ENCODE results near the gene ZNF576.
"Not testable (repeated sequence)": the region's sequence is repeated elsewhere in the genome, so short reads cannot be mapped to it uniquely, and the experiment has no call there.

Gene ZNF576

GRCh38 chr19:43599635-43600295 is 3.4 kb downstream of the ZNF576 start:
- no peak for DNase-seq (ENCODE audit: low read depth)

- DNase-seq (ENCODE audit: low read depth) = not testable (repeated sequence)
Measured at GRCh38 chr19:43600326-43600725, 3.9 kb downstream of the ZNF576 start.

- no peak for DNase-seq (ENCODE audit: low read depth)
Measured at GRCh38 chr19:43605875-43606568, 9.6 kb downstream of the ZNF576 start.

- DNase-seq (ENCODE audit: low read depth) = no peak
Measured at GRCh38 chr19:43606569-43607229, 10.3 kb downstream of the ZNF576 start.

- no peak for DNase-seq (ENCODE audit: low read depth)
Measured at GRCh38 chr19:43607238-43608205, 11.1 kb downstream of the ZNF576 start.

GRCh38 chr19:43609872-43610271 is 13.5 kb downstream of the ZNF576 start:
- DNase-seq (ENCODE audit: low read depth) = no peak

GRCh38 chr19:43610493-43610892 is 14.1 kb downstream of the ZNF576 start:
- DNase-seq (ENCODE audit: low read depth) = no peak

- no peak for DNase-seq (ENCODE audit: low read depth)
Measured at GRCh38 chr19:43611788-43612187, 15.4 kb downstream of the ZNF576 start, which contains the start of gene SRRM5. TSS of gene SRRM5 (plus strand) at chr19:43612088. CDS start at chr19:43612122, 34 bp downstream.

GRCh38 chr19:43612374-43612773 is 16.0 kb downstream of the ZNF576 start:
- no peak for DNase-seq (ENCODE audit: low read depth)

GRCh38 chr19:43616306-43616705 is 19.9 kb downstream of the ZNF576 start:
- no peak for DNase-seq (ENCODE audit: low read depth)

- DNase-seq (ENCODE audit: low read depth) = no peak
Measured at GRCh38 chr19:43616954-43617353, 20.6 kb downstream of the ZNF576 start.

- peak; percentile 49 for DNase-seq (ENCODE audit: low read depth)
Measured at GRCh38 chr19:43618921-43619261, 22.5 kb downstream of the ZNF576 start.

GRCh38 chr19:43619262-43620060 is 23.1 kb downstream of the ZNF576 start, which contains the start of gene ZNF428:
TSS of gene ZNF428 (minus strand) at chr19:43619629. CDS start at chr19:43614304, 5,325 bp downstream.
- DNase-seq (ENCODE audit: low read depth) = peak; percentile 82

GRCh38 chr19:43620061-43621001 is 23.9 kb downstream of the ZNF576 start:
- DNase-seq (ENCODE audit: low read depth) = peak; percentile 82

- no peak for DNase-seq (ENCODE audit: low read depth)
Measured at GRCh38 chr19:43622070-43622469, 25.7 kb downstream of the ZNF576 start.

GRCh38 chr19:43622956-43623355 is 26.6 kb downstream of the ZNF576 start:
- DNase-seq (ENCODE audit: low read depth) = no peak

- DNase-seq (ENCODE audit: low read depth) = no peak
Measured at GRCh38 chr19:43623889-43624670, 27.7 kb downstream of the ZNF576 start.

GRCh38 chr19:43624933-43625332 is 28.5 kb downstream of the ZNF576 start:
- DNase-seq (ENCODE audit: low read depth) = peak; percentile 73

All from activated T-cell treated with anti-CD3 and anti-CD28 coated beads for 24 hours (primary cell).